HepG2 (cell line): ENCODE measurements around the gene NDUFA8. TPM values are rescaled to one million over a fixed set of nuclear protein-coding genes. Genes with fewer than 3 reads are reported as not detected.

ENCODE experiments used
- AKNA ChIP-seq: sonication (generic); formaldehyde crosslinking; IDR thresholded peaks from 2 replicates; pipeline ENCODE4 v1.4.0; 2020; ENCODE audit warnings: missing genetic modification reagents, borderline replicate concordance
- ATF1 ChIP-seq: IDR thresholded peaks from 2 replicates; pipeline ENCODE4 v1.6.1; 2016; ENCODE audit warnings: mild to moderate bottlenecking, control low read depth
- CERS6 ChIP-seq: sonication (generic); formaldehyde crosslinking; IDR thresholded peaks from 2 replicates; pipeline ENCODE4 v1.5.0; 2020; ENCODE audit warnings: missing genetic modification reagents
- DNMT1 ChIP-seq: sonication (generic); formaldehyde crosslinking; IDR thresholded peaks from 2 replicates; pipeline ENCODE4 v1.5.1; 2020; ENCODE audit warnings: mild to moderate bottlenecking, missing genetic modification reagents
- DPF2 ChIP-seq: sonication (generic); formaldehyde crosslinking; IDR thresholded peaks from 2 replicates; pipeline ENCODE4 v1.4.0; 2020; ENCODE audit warnings: mild to moderate bottlenecking, low read depth, missing genetic modification reagents, borderline replicate concordance
- ETV5 ChIP-seq: IDR thresholded peaks from 2 replicates; pipeline ENCODE4 v1.6.1; 2018; ENCODE audit warnings: missing biosample characterization, missing genetic modification reagents, inconsistent platforms, borderline replicate concordance
- GABPB1 ChIP-seq: IDR thresholded peaks from 2 replicates; pipeline ENCODE4 v1.6.1; 2016; ENCODE audit warnings: mild to moderate bottlenecking, missing genetic modification reagents, moderate library complexity, missing compliant biosample characterization
- GLI4 ChIP-seq: sonication (generic); formaldehyde crosslinking; IDR thresholded peaks from 2 replicates; pipeline ENCODE4 v1.5.1; 2020; ENCODE audit warnings: missing genetic modification reagents, mild to moderate bottlenecking, moderate library complexity, borderline replicate concordance
- HDAC1 ChIP-seq: sonication (generic); formaldehyde crosslinking; IDR thresholded peaks from 2 replicates; pipeline ENCODE4 v1.5.1; 2020; ENCODE audit warnings: mild to moderate bottlenecking, missing genetic modification reagents
- HOXA7 ChIP-seq: sonication (generic); formaldehyde crosslinking; IDR thresholded peaks from 2 replicates; pipeline ENCODE4 v1.8.1; 2022; ENCODE audit warnings: mild to moderate bottlenecking, missing genetic modification reagents, moderate library complexity
- RFX1 ChIP-seq: fragments of 450-650 bp; IDR thresholded peaks from 2 replicates; pipeline ENCODE4 v1.6.1; 2017
- SIN3B ChIP-seq: fragments of 150-350 bp; IDR thresholded peaks from 2 replicates; pipeline ENCODE4 v1.6.1; 2014; ENCODE audit warnings: low read length
- SNAPC4 ChIP-seq: sonication (generic); formaldehyde crosslinking; IDR thresholded peaks from 2 replicates; pipeline ENCODE4 v1.4.0; 2020; ENCODE audit warnings: mild to moderate bottlenecking, missing genetic modification reagents
- SRF ChIP-seq: IDR thresholded peaks from 2 replicates; pipeline ENCODE4 v1.6.1; 2011; ENCODE audit warnings: mild to moderate bottlenecking, low read depth, low read length, moderate library complexity
- SSRP1 ChIP-seq: IDR thresholded peaks from 2 replicates; pipeline ENCODE4 v1.6.1; 2016; ENCODE audit warnings: control low read depth
- STAT5B ChIP-seq: sonication (generic); formaldehyde crosslinking; IDR thresholded peaks from 2 replicates; pipeline ENCODE4 v1.4.0; 2020; ENCODE audit warnings: missing genetic modification reagents
- TP53 ChIP-seq: sonication (generic); formaldehyde crosslinking; conservative IDR thresholded peaks from 2 replicates; pipeline ENCODE4 v1.4.0; 2020; ENCODE audit warnings: missing genetic modification reagents
- ZNF678 ChIP-seq: sonication (generic); formaldehyde crosslinking; IDR thresholded peaks from 2 replicates; pipeline ENCODE4 v1.4.0; 2020; ENCODE audit warnings: mild to moderate bottlenecking, missing genetic modification reagents
- ZNF746 ChIP-seq: sonication (generic); formaldehyde crosslinking; IDR thresholded peaks from 2 replicates; pipeline ENCODE4 v1.8.0; 2022; ENCODE audit warnings: mild to moderate bottlenecking, missing genetic modification reagents
- ZNF816 ChIP-seq: sonication (generic); formaldehyde crosslinking; IDR thresholded peaks from 2 replicates; pipeline ENCODE4 v1.8.0; 2022; ENCODE audit warnings: missing genetic modification reagents, mild to moderate bottlenecking, borderline replicate concordance
- polyA plus RNA-seq, 8 experiments: library from polyadenylated mRNA; depleted of rRNA in 3 of 8; stranded (reverse) in 7 of 8; unstranded in 1 of 8; fragments of >200 nt; fragmentation: Illumina TruSeq in 4 of 8; extraction: Trizol in 4 of 8; gene quantifications; 2 replicates each; pipeline versions ENCODE4 v1.2.1 to v1.2.3, GENCODE V29; 2011 to 2016; ENCODE audit warnings: low read depth in 4 of 8, missing spikeins in 1 of 8, mixed read lengths in 1 of 8; ENCODE audit not compliant: insufficient read depth in 1 of 8
- total RNA-seq, 5 experiments: library from RNA; depleted of rRNA; stranded (reverse); fragments of >200 nt; fragmentation: Illumina TruSeq; extraction: Trizol; gene quantifications; 2 replicates each; pipeline ENCODE4 v1.2.3, GENCODE V29; 2016; ENCODE audit warnings: low read depth in 1 of 5

The NDUFA8 gene
- total and polyA plus RNA-seq, 2 of the 13 experiments (the other 11 are each of a cell fraction or from before 2014, with no cell fraction given), result 68.6 to 71.7 TPM

GRCh38 chr9:122188369-122188768, 28.8 kb upstream of the NDUFA8 start (continued):
- TF ChIP-seq SSRP1 (no peak), GABPB1 (CRISPR knock-in tag) (no peak), ETV5 (CRISPR knock-in tag) (no peak), GLI4 (CRISPR knock-in tag) (no peak), SIN3B (no peak), HDAC1 (CRISPR knock-in tag) (no peak), STAT5B (CRISPR knock-in tag) (no peak), ATF1 (CRISPR knock-in tag) (no peak), CERS6 (no peak), DNMT1 (no peak), AKNA (CRISPR knock-in tag) (no peak), DPF2 (no peak), SNAPC4 (CRISPR knock-in tag) (no peak), TP53 (CRISPR knock-in tag) (no peak), ZNF816 (no peak), ZNF746 (no peak), SRF (no peak), HOXA7 (CRISPR knock-in tag) (no peak), ZNF678 (CRISPR knock-in tag) (no peak), RFX1 (no peak)
